Kidney glomerular epithelial cell (primary cell): ENCODE measurements around the gene MYBPHL.
"Not testable (repeated sequence)": the region's sequence is repeated elsewhere in the genome, so short reads cannot be mapped to it uniquely, and the experiment has no call there.

Experiments used
- DNase-seq: peaks from one replicate; lab custom pipeline; 2025; lab: John Stamatoyannopoulos, UW

The MYBPHL gene

DNA sequence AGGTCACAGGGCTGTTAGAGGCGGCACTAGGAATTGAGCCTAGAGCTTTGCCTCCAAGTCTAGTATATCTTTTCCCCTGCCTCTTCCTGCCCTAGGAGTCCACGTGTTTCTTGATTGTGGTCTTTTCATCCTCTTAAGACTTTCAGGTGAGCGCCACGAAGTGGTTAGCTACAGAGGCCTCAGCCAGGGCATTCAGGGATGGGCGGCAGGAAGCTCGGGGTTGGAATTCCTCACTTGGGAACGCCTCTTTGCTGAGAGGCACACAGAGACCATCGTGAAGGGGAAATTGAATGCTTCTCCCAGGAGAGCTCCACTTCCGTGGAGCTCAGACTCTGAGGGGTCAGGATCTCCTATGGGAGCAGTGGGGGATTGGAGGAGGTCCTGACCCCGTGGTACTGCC is 820 bp downstream of the MYBPHL start:
- not testable (repeated sequence) for DNase-seq

DNA sequence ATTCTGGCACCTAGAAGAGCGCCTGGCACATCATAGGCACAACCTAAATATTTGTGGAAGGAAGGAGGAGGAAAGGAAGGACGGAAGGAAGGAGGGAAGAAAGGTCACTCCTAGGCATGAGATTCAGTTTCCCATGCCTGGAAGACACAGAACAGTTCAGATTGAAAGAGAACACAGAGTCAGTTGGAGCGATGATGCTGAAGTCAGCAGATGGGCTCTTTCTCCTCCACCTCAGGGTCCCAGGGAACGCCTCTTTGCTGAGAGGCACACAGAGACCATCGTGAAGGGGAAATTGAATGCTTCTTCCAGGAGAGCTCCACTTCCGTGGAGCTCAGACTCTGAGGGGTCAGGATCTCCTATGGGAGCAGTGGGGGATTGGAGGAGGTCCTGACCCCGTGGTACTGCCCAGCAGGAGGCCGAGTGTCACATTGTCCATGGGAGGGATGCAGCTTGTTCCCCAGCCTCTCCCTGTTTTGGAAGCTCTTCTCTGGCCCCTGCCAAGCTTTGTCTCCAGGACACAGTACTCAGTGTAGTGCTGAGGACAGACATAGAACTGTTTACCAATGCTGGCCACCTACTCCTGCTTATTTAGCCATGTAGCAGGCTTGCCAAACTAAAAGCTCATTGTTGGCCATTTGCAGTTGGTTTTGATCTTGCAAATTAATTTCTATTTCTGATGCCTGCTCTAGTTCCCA is 2.4 kb downstream of the MYBPHL start:
- no peak for DNase-seq

DNA sequence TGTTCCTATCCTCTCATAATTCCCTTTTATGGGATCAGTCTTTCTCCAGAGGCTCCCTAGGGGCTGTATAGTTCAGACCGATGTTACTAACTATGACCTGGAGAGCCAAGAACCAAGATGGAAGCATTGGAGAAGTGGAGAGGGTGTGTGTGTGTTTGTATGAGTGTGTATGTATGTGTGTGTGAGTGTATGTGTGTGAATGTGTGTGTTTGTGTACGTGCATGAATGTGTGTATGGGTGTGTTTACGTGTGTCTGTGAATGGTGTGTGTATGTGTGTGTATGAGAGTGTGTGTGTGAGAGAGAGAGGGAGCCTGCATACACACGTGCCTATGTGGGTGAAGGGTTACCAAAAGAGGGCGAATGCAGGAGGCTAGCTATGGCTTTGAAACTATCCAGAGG is 4.9 kb downstream of the MYBPHL start:
- DNase-seq = no peak

DNA sequence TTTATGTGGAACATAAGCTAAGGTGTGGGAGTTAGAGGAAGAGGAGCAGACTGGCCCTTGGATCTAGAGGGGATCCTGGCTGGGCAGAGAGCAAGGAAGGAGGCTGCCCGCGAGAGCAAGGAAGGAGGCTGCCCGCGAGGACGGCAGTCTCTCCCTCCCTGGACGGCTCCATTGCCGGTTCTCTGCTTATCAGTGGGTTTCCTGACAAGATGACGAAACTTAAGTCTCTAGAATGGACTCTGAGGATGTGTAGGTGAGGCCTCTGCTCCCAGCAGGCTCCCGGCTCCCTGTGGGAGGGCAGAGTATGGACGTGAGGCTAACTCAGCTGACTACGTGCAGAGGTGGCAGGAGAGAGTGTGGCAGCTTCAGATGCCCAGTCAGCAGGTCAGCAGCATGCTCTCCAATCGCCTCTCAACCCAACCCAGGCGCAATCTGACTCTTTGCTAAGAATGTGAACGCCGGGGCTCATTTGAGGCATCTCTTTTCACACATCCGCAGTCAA is 6.1 kb downstream of the MYBPHL start:
- DNase-seq = no peak

DNA sequence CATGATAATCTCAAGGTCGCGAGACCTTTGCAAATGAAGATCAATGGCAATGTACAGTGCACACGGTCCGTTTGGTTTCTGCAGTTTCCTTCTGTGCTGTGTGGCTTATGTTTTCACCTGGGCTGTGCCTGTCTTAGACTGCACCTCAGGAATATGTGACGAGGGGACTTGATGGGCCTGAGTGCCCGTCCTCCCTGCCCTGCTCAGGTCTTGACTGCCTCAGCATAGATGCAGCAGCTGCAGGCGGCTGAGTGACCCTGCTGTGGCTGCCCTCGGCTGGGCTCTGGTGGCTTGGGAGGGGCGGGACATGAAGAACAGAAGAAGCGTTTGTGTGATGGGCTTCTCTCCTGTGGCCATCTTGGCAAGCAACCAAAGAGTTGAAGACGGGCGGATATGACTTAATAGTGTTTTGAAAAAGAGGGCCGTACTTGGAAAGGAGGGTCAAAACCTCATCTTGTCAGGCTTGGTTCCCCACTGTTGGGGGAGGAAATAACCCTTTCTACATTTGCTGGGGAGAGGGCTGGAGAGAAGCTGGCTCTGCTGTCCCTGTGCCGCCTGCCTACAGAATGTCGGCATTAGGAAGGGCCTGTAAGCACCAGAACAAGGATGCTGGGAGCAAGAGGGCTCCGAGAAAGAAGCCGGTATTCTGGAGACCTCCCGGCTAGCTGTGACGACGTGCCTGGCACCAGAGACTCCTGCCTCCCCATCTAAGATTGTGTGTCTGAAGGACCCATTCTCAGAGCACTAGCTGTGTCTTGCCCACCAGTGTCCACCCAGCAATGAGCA is 7.1 kb downstream of the MYBPHL start:
- DNase-seq = no peak

DNA sequence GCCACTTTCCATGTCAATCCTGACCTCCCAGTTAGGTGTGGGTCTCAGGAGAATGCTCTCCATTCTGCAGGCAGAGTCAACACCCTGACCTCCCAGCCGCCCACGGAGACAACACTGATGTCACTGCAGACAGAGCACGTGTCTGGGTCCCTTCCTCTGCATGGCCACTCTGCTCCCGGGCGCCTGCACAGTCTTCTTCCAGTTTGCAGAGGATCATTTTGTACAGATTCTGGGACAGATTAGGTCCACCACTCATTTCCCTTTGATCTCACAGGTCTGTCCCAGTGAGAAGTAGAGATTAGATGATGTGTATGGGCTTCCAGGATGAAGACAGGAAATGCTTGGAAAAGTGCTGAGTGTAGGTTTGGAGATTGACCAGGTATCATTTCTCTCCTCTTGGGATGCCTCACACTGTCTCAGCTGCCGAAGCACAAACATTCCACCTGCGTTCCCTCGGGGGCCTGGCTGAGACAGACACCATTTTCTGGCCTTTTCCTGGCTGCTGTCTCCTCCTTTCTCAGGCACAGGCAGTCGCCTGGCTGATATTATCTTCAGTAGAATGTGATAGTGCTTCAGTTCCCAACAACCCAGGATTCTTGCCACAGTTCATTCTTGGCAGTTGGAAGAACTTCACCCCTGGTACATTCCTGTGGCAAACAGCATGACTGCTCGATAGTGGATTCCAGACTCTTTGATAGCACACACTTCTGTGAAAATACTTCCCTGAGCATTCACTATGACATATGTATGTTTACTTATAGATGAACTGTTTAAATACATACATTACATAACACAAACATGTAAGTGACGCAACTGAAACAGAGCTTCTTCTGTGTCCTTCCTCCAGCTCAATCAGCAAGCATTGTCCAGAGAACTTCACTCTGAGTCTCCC is 7.9 kb downstream of the MYBPHL start:
- peak; percentile 58 for DNase-seq

DNA sequence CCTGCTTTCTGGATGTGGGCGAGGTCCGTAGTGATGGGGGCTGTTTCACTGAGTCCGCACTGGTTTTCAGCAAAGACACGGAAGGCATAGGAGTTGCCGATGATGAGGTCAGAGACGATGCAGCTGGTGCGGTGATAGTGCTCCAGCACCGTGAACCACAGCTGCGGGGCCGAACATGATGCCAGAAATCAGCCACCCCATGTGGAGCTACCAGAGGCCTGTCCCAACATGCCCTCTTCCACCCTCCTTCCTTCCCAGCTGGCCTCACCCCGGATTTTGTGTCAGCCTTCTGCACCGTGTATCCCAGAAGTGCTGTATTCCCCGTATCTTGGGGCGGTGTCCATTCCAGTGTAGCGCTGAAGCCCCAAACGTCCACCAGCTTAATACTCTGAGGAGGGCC is 10.0 kb downstream of the MYBPHL start:
- DNase-seq = no peak

DNA sequence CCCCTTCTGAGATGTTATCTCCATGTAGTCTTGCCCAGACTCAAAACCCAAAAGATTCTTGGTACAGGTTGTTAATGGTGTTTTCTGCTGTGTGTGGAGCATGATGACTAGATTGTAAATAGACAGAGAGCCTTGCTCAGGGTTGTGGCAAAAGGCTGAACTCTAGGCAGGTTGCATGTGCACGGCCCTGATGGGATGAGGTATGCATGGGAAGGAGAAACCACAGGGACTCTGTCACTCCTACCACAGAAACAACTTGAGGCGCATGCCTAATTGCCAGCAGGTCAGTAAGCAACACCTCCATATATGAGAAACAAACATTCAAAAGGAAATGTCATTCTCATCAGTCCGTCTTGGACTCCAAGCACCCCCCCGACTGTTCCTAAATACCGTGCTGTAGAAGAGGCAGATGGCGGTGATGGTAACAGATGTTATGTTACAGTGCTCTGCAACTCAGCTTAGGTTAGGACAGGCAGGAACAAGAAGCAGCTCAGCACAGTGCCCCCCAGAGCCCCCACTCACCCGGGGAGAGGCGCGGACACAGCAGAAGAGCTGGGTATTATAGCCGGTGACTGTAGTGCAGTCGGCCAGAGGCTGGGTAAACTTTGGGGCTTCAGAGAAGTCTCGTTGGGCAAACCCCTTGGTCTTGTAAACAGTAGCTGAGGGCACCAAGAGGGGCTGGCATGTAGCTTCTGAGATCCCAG is 10.9 kb downstream of the MYBPHL start:
- no peak for DNase-seq

DNA sequence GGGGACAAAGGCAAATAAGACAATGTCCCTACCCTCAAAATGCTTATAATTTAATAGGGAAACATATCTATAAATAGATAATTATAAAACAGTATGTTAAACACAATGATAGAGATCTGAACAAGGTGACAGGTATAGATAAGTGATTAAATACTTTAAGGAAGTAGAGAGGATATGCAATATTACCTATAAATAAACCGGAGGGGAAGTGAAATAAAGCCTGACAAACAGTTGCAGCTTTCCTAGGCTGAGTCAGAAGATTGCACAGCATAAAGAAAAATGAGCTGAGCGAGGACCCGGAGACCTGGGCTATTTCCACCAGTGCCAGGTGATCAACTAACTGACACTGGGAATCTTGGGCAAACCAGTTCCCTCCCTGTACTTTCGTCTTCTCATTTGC is 12.3 kb downstream of the MYBPHL start:
- no peak for DNase-seq

DNA sequence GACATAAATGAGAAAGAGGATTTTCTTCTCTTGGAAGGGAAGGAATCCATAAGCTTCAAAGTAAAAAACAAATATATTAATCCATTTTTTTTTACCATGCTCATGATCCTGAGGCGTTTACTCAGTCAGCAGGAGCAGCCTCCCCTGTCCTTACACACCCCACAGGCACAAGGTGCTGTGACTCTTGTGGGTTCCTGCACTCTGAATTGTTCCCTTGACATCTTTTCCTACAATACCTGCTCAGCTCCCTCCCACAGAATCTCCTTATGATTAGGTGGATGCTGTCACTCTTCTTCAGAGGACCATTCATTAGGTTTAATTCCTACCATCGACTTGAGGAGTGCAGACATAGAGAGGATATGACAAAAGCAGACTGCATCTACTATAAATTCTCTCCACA is 13.8 kb downstream of the MYBPHL start:
- no peak for DNase-seq

DNA sequence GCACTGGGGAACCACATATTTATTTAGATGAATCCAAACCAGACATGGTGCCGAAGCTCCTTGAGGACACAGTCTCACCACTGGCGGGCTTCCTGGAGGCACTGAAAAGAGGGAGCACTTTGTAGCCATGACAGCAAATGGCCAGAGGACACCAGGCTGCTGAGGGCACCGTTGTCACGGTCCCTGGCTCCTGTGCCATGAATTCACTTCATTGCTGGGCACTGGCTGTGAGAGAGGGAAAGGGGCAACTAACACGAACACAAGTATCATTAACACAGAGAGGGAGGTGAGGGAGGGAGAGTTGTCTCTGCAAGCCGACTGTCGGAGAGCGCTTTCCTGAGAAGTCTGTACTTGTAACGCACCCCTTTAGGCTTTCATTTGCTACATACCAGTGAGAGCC is 14.4 kb downstream of the MYBPHL start:
- DNase-seq = no peak

DNA sequence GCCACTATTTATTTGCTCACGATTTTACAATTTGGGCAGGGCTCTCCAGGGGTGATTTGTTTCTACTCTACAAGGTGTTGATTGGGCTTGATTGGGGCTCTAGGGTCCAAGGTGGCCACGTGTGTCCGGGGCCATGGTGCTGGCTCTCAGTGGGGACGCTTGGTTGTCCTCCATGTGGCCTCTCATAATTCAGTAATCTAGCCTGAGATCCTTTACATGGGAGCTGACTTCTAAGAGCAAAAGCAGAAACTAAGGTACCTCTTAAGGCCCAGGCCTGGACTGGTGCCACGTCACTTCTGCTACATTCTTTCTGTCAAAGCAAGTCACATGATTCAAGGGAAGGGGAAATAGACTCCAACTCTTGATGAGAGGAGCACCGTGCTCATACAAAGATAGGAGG is 15.8 kb downstream of the MYBPHL start:
- DNase-seq = no peak

DNA sequence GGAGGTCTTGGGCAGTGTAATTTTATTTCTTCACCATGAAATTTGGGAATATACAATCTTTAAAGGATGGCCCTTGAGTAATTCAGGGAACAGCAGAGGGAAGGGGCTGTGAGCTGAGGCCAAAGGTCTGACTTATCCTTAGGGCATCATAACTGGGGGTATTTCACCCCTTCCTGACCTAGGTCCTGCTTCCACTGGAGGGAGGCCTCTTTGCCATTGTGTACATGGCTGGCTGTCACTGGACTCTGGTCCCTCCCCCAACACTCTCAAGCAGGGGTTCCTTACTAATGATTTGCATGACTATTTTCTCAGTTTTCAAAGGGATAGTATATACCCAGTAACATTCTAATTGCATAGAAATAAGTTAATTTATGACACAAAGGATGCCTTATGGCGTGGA is 16.7 kb downstream of the MYBPHL start:
- DNase-seq = no peak

DNA sequence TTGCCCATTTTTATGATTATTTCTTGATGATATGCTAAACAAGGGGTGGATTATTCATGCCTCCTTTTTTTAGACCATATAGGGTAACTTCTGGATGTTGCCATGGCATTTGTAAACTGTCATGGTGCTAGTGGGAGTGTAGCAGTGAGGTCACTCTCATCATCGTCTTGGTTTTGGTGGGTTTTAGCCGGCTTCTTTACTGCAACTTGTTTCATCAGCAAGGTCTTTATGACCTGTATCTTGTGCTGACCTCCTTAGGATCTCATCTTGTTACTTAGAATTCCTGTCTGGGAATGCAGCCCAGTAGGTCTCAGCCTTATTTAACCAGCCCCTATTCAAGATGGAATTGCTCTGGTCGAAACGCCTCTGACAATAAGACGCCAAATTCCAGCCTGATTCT is 20.0 kb downstream of the MYBPHL start:
- DNase-seq = not testable (repeated sequence)

DNA sequence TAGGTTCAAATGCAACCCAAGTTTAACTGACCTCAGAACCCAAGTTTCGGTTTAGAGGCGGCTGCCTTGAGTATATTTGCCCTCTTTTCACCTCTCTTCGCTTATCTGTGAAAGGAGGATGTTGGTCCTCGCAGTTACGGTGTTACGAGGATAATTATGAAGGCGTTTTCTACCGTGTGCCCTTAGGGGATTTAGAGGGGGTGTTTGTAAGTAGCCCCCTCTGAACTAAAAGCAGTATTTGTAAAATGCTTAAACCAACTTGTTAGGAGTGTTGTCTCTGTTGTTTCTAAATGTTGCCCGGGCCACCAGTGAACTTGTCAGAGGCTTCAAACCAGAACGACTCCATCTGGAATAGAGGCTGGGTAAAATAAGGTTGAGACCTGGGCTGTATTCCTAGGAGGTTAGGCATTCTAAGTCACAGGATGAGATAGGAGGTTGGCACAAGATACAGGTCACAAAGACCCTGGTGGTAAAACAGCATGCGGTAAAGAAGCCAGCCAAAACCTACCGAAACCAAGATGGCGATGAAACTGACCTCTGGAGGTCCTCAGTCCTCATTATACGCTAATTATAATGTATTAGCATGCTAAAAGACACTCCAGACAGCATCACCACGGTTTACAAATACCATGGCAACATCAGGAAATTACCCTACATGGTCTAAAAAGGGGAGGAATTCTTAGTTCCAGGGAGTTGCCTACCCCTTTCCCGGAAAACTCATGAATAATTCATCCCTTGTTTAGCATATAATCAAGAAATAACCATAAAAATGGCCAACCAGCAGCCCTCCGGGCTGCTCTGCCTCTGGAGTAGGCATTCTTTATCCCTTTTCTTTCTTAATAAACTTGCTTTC is 22.8 kb downstream of the MYBPHL start:
- DNase-seq = no peak

DNA sequence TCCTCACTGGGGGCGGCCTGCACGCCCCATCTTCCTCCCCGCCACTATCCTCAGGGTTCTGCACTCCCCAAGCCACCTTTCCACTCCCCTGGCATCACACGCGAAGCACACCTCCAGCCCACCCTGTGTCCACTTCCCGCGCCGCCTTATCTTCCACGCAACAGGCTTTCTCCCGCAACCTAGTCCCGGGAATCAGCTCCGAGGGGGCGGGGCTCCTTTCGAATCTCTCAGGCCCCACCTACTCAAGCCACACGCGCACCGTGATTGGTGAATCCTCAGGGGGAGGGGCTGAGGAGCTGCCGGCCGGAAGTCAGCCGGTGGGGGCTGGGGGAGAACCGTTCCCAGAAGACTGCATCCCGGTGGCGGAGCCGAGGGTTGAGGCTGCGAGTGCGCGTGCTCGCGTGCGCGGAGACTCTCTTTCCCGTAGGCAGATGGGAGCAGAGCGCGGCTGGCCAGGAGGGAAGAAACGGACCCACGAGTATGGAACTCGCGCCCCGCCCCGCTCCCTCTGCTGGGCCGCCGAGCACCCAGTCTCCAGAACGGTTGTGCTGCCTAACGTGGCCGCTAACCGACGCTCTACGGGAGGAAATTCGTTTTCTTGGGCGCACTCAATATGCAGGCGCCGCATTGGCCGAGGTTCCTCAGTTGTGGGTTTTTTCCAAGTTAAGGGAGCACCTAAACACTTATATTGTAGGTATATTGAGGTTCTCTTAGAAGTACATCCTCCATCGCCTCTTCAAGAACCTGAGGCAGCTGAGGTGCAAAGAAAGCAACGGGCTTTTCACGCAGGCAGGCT is 23.7 kb downstream of the MYBPHL start, which contains the start of gene PSRC1:
PSRC1 (minus strand) TSS at position 194 of the 796 bp plus-strand sequence.
- DNase-seq = peak; percentile 89

DNA sequence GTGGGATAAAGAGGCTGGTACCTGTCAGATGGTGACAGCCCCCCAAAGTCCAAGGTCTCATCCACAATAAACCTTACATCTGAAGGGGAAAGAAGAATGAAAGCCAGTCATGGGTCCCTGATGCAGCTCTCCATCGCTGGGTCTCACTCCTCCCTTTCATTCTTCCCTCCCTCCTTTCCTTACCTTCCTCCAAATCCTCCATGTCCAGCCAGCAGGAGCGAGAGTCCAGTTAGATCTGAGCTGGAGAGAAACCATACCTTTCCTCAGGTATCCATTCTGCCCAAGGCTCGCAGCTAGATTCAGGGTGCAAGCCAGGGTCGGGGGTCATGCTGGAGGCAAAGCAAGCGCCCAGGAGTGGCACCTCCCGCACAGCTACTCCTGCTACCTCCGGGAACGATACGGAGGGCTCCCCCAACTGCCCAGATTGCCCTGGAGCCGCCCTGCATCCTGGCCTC is 24.3 kb downstream of the MYBPHL start:
- no peak for DNase-seq

DNA sequence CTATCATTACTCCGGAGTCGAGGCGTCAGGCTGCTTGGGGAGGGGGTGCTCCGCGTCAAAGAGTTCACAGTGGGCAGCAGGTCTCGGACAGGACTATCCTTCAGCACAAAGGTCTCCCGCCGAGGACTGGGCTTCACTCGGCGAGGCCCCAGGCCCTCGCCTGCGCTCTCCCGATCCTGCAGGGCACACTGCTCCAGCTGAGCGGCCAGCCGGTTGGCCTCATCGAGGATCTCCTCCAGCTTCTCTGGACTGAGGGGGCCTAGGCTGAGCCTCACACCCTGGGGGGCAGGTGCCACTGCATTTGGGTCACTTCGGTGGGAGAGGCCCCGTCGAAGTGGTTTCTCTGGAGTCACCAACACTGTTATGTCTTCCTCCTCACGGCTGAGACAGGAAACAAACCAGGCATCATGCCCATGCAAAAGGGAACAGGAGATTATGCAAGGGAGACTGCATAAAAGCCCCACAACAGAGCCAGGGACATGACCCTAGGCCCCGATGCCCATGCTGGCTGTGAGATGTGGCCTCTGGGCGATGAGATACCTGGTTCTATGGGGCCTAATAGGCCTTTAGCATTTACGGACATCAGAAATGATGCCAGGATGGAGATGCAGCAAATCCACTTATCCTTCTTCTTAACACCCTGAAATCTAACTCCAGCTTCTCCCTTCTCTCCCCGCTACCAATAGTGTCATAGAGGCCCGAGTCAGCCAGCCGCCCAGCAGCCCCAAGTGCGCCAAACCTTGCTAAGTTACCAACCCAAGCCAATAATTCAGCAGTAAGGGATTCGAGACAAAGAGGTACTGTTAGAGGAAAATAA is 24.9 kb downstream of the MYBPHL start:
- DNase-seq = no peak

DNA sequence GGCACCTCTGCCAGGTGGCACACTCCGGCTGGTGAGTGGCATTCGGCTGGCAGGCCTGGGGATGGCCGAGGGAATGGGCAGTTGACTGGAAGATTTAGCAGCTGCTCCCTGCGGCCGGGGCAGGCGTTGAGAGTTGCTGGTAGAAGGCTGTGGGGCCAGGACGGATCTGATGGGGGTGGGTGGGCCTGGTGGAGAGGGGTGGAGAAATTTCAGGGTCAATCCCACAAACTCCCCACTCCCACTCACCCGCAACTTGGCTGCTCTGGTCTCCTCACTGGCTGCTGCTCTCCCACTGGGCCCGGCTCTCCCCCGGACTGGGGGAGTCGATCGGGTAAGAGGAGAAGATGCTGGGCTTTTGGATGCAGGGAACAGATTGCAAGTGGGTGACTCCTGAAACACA is 25.9 kb downstream of the MYBPHL start:
- no peak for DNase-seq
